IMR-90 (cell line): ENCODE data around the gene S100A11. TPM values are rescaled to one million over a fixed set of nuclear protein-coding genes. Genes with fewer than 3 reads are reported as not detected.
A peak's percentile ranks its signal among the peaks of the same experiment; 100 is the strongest.

Experiments used
- ATAC-seq: fragments of 200-7000 bp; cut with Tn5 transposase; 2 replicates; pipeline ENCODE4 v1.9.1; 2020; ENCODE audit warnings: low read depth, mild to moderate bottlenecking, moderate library complexity
- BruUV-seq: library from RNA; stranded (reverse); fragments of 400-500 nt; replicated peaks from 2 replicates; lab custom pipeline; 2021; lab: Mats Ljungman, UMichigan
- CTCF ChIA-PET: fragments of 300-600 bp; formaldehyde crosslinking; extraction: SDS; loops from one replicate; lab custom pipeline; 2021; ENCODE audit warnings: antibody characterized with exemption; lab: Yijun Ruan, JAX
- POLR2A ChIA-PET: fragments of 300-600 bp; sonication (Branson Sonifier 250); formaldehyde crosslinking; loops from one replicate; lab custom pipeline; 2022; ENCODE audit warnings: antibody characterized with exemption; ENCODE audit not compliant: unreplicated experiment; lab: Charles Lee
- DNase-seq: peaks from one replicate; pipeline ENCODE4 v3.0.0; 2013
- H2AFZ ChIP-seq: replicated peaks from 2 replicates; pipeline ENCODE3; 2013; ENCODE audit warnings: low read length, mild to moderate bottlenecking; ENCODE audit not compliant: poor library complexity
- H2AK5ac ChIP-seq: 2 replicates; pipeline ENCODE4 v1.6.1; 2013; ENCODE audit warnings: low read depth, low read length, inconsistent platforms
- H2AK9ac ChIP-seq: replicated peaks from 2 replicates; pipeline ENCODE3; 2013; ENCODE audit warnings: mild to moderate bottlenecking, low read depth, low read length, moderate library complexity; ENCODE audit not compliant: poor library complexity
- H2BK120ac ChIP-seq: 2 replicates; pipeline ENCODE4 v1.6.1; 2013; ENCODE audit warnings: low read depth, low read length, inconsistent platforms
- H2BK15ac ChIP-seq: 3 replicates; pipeline ENCODE4 v1.6.1; 2013; ENCODE audit warnings: low read depth, low read length, inconsistent platforms
- H2BK20ac ChIP-seq: 2 replicates; pipeline ENCODE4 v1.6.1; 2013; ENCODE audit warnings: low read depth, mild to moderate bottlenecking, inconsistent platforms, low read length, moderate library complexity
- H2BK5ac ChIP-seq: 2 replicates; pipeline ENCODE4 v1.6.1; 2013; ENCODE audit warnings: mild to moderate bottlenecking, low read depth, low read length, inconsistent platforms; ENCODE audit not compliant: poor library complexity, severe bottlenecking
- H3K14ac ChIP-seq: replicated peaks from 2 replicates; pipeline ENCODE4 v1.6.1; 2013; ENCODE audit warnings: low read depth, low read length, inconsistent platforms
- H3K18ac ChIP-seq: 2 replicates; pipeline ENCODE4 v1.6.1; 2013; ENCODE audit warnings: low read depth, low read length, control low read depth
- H3K23ac ChIP-seq: 2 replicates; pipeline ENCODE4 v1.6.1; 2013; ENCODE audit warnings: low read depth, low read length, inconsistent platforms
- H3K27ac ChIP-seq: 2 replicates; pipeline ENCODE4 v1.5.1; 2013; ENCODE audit warnings: mild to moderate bottlenecking, control low read depth, low read length; ENCODE audit not compliant: insufficient read depth
- H3K27me3 ChIP-seq: 2 replicates; pipeline ENCODE4 v1.6.1; 2013; ENCODE audit warnings: low read length; ENCODE audit not compliant: control insufficient read depth, insufficient read depth
- H3K36me3 ChIP-seq: 2 replicates; pipeline ENCODE4 v1.6.1; 2013; ENCODE audit warnings: low read length, mixed read lengths; ENCODE audit not compliant: control insufficient read depth, insufficient read depth
- H3K4ac ChIP-seq: 2 replicates; pipeline ENCODE4 v1.6.1; 2013; ENCODE audit warnings: low read depth, low read length, inconsistent platforms
- H3K4me1 ChIP-seq: 2 replicates; pipeline ENCODE4 v1.6.1; 2013; ENCODE audit warnings: low read length, mixed read lengths; ENCODE audit not compliant: control insufficient read depth, insufficient read depth
- H3K4me2 ChIP-seq: 2 replicates; pipeline ENCODE4 v1.6.1; 2013; ENCODE audit warnings: low read depth, mild to moderate bottlenecking, control low read depth, low read length, moderate library complexity
- H3K4me3 ChIP-seq: 2 replicates; pipeline ENCODE4 v1.5.1; 2013; ENCODE audit warnings: low read depth, mild to moderate bottlenecking, control low read depth, low read length, moderate library complexity; ENCODE audit not compliant: insufficient read depth
- H3K56ac ChIP-seq: 2 replicates; pipeline ENCODE4 v1.6.1; 2013; ENCODE audit warnings: low read length, inconsistent platforms; ENCODE audit not compliant: insufficient read depth; ENCODE audit errors: extremely low read depth
- H3K79me1 ChIP-seq, 2 experiments: 2 replicates each; pipeline ENCODE4 v1.6.1; 2013; ENCODE audit warnings: low read length in 2 of 2, inconsistent platforms in 1 of 2, low read depth in 1 of 2
- H3K9ac ChIP-seq: 2 replicates; pipeline ENCODE4 v1.6.1; 2013; ENCODE audit warnings: low read depth, low read length, control low read depth
- H3K9me1 ChIP-seq: 2 replicates; pipeline ENCODE4 v1.6.1; 2013; ENCODE audit warnings: low read length, inconsistent platforms; ENCODE audit not compliant: insufficient read depth
- H3K9me3 ChIP-seq: 2 replicates; pipeline ENCODE4 v1.6.1; 2013; ENCODE audit warnings: low read length; ENCODE audit not compliant: control insufficient read depth, insufficient read depth
- H4K20me1 ChIP-seq: 2 replicates; pipeline ENCODE4 v1.6.1; 2013; ENCODE audit warnings: low read length, inconsistent platforms; ENCODE audit not compliant: insufficient read depth
- H4K5ac ChIP-seq: 2 replicates; pipeline ENCODE4 v1.6.1; 2013; ENCODE audit warnings: mild to moderate bottlenecking, low read depth, low read length, control low read depth
- H4K8ac ChIP-seq, 2 experiments: 2 replicates each; pipeline ENCODE4 v1.6.1; 2013; ENCODE audit warnings: low read depth in 2 of 2, low read length in 2 of 2, control low read depth in 1 of 2, inconsistent platforms in 1 of 2
- H4K91ac ChIP-seq: 2 replicates; pipeline ENCODE4 v1.6.1; 2013; ENCODE audit warnings: low read depth, low read length, inconsistent platforms; ENCODE audit not compliant: insufficient read depth
- BHLHE40 ChIP-seq: fragments of 150-350 bp; IDR thresholded peaks from 2 replicates; pipeline ENCODE4 v1.6.1; 2016; ENCODE audit warnings: mild to moderate bottlenecking, low read depth, low read length
- MAZ ChIP-seq: IDR thresholded peaks from 2 replicates; pipeline ENCODE4 v1.6.1; 2012; ENCODE audit warnings: low read depth, mild to moderate bottlenecking, low read length, improper control_type of control experiment, moderate library complexity, borderline replicate concordance
- NFE2L2 ChIP-seq: fragments of 150-350 bp; IDR thresholded peaks from 2 replicates; pipeline ENCODE4 v1.6.1; 2016; ENCODE audit warnings: low read depth, mild to moderate bottlenecking, low read length
- SMC3 ChIP-seq: fragments of 150-350 bp; IDR thresholded peaks from 2 replicates; pipeline ENCODE4 v1.6.1; 2016; ENCODE audit warnings: low read depth, mild to moderate bottlenecking, antibody characterized with exemption, low read length, moderate library complexity
- WGBS, 2 experiments: methylation state at CpG; one replicate each; pipeline versions ENCODE4 v1.1.5 to v1.1.7; 2013; ENCODE audit warnings: missing lambda C conversion rate in 2 of 2; ENCODE audit not compliant: insufficient read length in 1 of 2; ENCODE audit errors: extremely low coverage in 2 of 2; 5-methylcytosine and 5-hydroxymethylcytosine counted together
- dilution Hi-C: fragments of 300-500 bp; cut with HindIII; formaldehyde crosslinking; loops from one replicate; pipeline ENCODE4 v1.14.3; 2018; ENCODE audit warnings: low sequenced_read_pairs; ENCODE audit not compliant: unreplicated experiment
- in situ Hi-C: fragments of 300-500 bp; cut with MboI; formaldehyde crosslinking; loops from 3 replicates; pipeline ENCODE4 v1.14.3; 2019; ENCODE audit warnings: low sequenced_read_pairs, inconsistent platforms, mixed read lengths
- intact Hi-C: fragments of 100-400 bp; cut with micrococcal nuclease; formaldehyde crosslinking; loops from 2 replicates; pipeline ENCODE4 v1.10.0; 2022
- polyA plus RNA-seq, 3 experiments: library from polyadenylated mRNA; depleted of rRNA; stranded (reverse); fragments of >200 nt; gene quantifications; 2 replicates each; pipeline ENCODE4 v1.2.3, GENCODE V29; 2012; ENCODE audit warnings: low replicate concordance in 1 of 3
- total RNA-seq: library from RNA; depleted of rRNA; stranded (reverse); fragments of >200 nt; gene quantifications from 2 replicates; pipeline ENCODE4 v1.2.3, GENCODE V29; 2012

S100A11 gene
- total and polyA plus RNA-seq, 2 of the 4 experiments (the other 2 are of a cell fraction) = 167 to 1,402 TPM

DNA sequence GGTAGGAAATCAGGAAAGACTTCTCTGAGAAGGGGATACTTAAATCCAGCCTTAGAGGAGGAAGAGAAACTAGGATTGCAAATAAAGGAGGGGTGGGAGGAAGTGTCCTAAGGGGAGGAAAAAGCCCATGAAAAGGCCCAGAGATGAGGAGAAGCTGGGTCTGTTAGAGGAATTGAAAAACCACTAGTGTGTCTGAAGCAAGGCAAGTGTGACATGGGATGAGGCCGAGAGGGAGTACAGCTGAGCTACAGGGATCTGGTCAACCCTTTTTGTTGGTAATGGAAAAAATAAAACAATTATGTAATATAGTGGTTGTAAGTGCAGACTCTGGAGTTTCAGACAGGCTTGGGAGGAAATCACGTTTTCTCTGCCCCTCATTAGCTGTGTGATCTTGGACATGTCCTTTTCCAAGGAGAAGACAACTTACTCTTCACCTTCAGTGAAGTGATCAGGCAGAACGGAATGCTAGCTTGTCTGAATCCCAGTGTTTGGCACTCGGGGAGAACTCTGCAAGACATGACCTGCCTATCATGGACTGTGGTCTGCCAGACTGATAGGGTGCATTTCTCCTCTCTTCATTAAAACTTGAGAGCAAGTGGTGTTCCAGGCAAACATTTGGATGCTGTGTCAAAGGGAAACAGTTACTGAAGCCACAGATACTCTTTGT is 35.7 kb downstream of the S100A11 start:
- peak overlapping the region; percentile 30; the same call in 1 of the 2 replicates for H3K14ac ChIP-seq
- dilution Hi-C loops (loop anchor here (25.0 kb wide), 1 partner anchor 89 kb away; the partner anchor contains the start of gene THEM4), intact Hi-C loops (loop anchor here (1.0 to 5.0 kb wide), 5 partner anchors 33 to 239 kb away; partner anchors contain the start of genes MRPL9 and THEM4), in situ Hi-C loops (loop anchor here (10.0 kb wide), 1 partner anchor 116 kb away; no protein-coding TSS in a partner anchor)
- no peaks in the 10 kb centered on the region for H4K20me1 ChIP-seq
- no CpG with 5 or more reads among the region's 4 CpGs for WGBS, 2 experiments
- H2BK5ac ChIP-seq = no peak overlapping the region
- H2AK9ac ChIP-seq = peak overlapping the region; percentile 11
- peak overlapping the region; percentile 10; the same call in 1 of the 2 replicates for H2BK120ac ChIP-seq
- no peak overlapping the region for H4K91ac ChIP-seq
- H3K9me1 ChIP-seq = no peaks in the 10 kb centered on the region
- no peak for DNase-seq
- H3K4me1 ChIP-seq = peaks cover 2% of the 10 kb centered on the region; the same call in 1 of the 2 replicates
- BruUV-seq = no TSS peak
- peak overlapping the region; percentile 3; the same call in 1 of the 2 replicates for H4K5ac ChIP-seq
- H3K4me3 ChIP-seq = no peak overlapping the region
- no peak; the same call in none of the 2 replicates for ATAC-seq
- ChIA-PET POLR2A (interaction anchor here (0.8 kb wide), 1 partner anchor 9 kb away, joined by 3 read pairs; no protein-coding TSS in a partner anchor), CTCF (interaction anchor here (0.6 to 5.8 kb wide), 23 partner anchors 8 to 458 kb away, joined by 3 to 67 read pairs (median 4); partner anchors contain the start of genes S100A10 and THEM4)
- peak overlapping the region; percentile 11; the same call in 1 of the 2 replicates for H3K23ac ChIP-seq
- peak overlapping the region; percentile 76 for H2AFZ ChIP-seq
- no peaks in the 10 kb centered on the region for H3K79me1 ChIP-seq
- H2AK5ac ChIP-seq = peak overlapping the region; percentile 27
- no peak for TF ChIP-seq MAZ
- TF ChIP-seq SMC3 = no peak
- no peak for TF ChIP-seq NFE2L2
- TF ChIP-seq BHLHE40 = no peak
- peak overlapping the region in 1 of 2 experiments; percentile 32; a peak in 2 of 4 replicates for H4K8ac ChIP-seq
- H3K9ac ChIP-seq = no peak overlapping the region
- H3K4me2 ChIP-seq = peak overlapping the region; percentile 49
- H3K27ac ChIP-seq = peak overlapping the region; percentile 53; the same call in 1 of the 2 replicates
- peak overlapping the region; percentile 16 for H3K18ac ChIP-seq
- no peaks in the 10 kb centered on the region for H3K36me3 ChIP-seq
- H3K4ac ChIP-seq = peak overlapping the region; percentile 17
- peak overlapping the region; percentile 18; the same call in 1 of the 2 replicates for H2BK20ac ChIP-seq
- H3K56ac ChIP-seq = no peak overlapping the region
- H3K9me3 ChIP-seq = 0 out of 2 replicates have a peak, but pooled peaks cover 3% of the 10 kb centered on the region
- H3K27me3 ChIP-seq = peaks cover 20% of the 10 kb centered on the region
- peak overlapping the region; percentile 8; the same call in 1 of the 3 replicates for H2BK15ac ChIP-seq
